Measurements from ENCODE around the gene SERTAD3. TPM values are rescaled to one million over a fixed set of nuclear protein-coding genes. Genes with fewer than 3 reads are reported as not detected.

Gene SERTAD3
- total RNA-seq, 1 donor from 2014 or later: 15.3 TPM

DNA sequence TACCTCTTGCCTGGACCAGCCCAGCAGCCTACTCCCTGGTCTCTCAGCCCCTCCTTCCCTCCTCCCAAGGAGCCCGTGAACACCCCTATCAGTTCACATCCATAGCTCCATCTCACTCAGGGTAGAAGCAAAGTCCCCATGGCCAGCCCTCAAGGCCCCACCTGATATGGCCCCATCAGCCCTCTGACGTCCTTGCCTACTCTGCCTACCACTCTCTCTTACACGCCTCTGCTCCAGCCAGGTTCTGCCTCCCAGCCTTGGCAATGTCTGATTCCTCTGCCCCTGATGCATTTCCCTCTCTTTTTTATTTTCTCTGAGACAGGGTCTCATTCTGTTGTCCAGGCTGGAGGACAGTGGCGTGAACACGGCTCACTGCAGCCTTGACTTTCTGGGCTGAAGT, 7.9 kb upstream of the SERTAD3 start:
- Histone ChIP-seq H3K9me3 (ENCODE audit: low read depth) (no peaks in the 10 kb centered on the region), H3K36me3 (no peaks in the 10 kb centered on the region), H4K20me1 (ENCODE audit: low read depth) (no peaks in the 10 kb centered on the region), H3K79me2 (ENCODE audit: low read depth) (no peaks in the 10 kb centered on the region), H3K4me3 (no peak overlapping the region), H3K9ac (no peak overlapping the region), H3F3A (ENCODE audit: low read depth) (no peaks in the 10 kb centered on the region), H3K27me3 (no peaks in the 10 kb centered on the region), H2AFZ (replicated peaks) (no peak overlapping the region), H3K4me2 (no peak overlapping the region), H3K27ac (no peak overlapping the region), H3K4me1 (no peaks in the 10 kb centered on the region)
- no peaks in the 10 kb centered on the region for H3K9me3 Mint-ChIP-seq
- peaks cover 4% of the 10 kb centered on the region for H3K4me1 Mint-ChIP-seq
- H3K27me3 Mint-ChIP-seq (ENCODE audit: insufficient read depth, low read depth): peaks cover 5% of the 10 kb centered on the region
- DNase-seq (ENCODE audit: low spot score): no peak
- H3K27ac Mint-ChIP-seq: peak overlapping the region; percentile 87
- no peaks in the 10 kb centered on the region for H3K36me3 Mint-ChIP-seq
- TF ChIP-seq CTCF (IDR thresholded peaks at IDR 0.05) (no peak), EZH2 (IDR thresholded peaks at IDR 0.05) (no peak), EZH2phosphoT487 (IDR thresholded peaks at IDR 0.05) (no peak)
- H3K4me3 Mint-ChIP-seq: no peak overlapping the region

- no peak for DNase-seq (ENCODE audit: low spot score)
- Mint-ChIP-seq H3K27ac (no peak overlapping the region), H3K27me3 (ENCODE audit: insufficient read depth, low read depth) (peaks cover 7% of the 10 kb centered on the region), H3K4me3 (no peak overlapping the region), H3K4me1 (peaks cover 12% of the 10 kb centered on the region), H3K36me3 (no peaks in the 10 kb centered on the region), H3K9me3 (no peaks in the 10 kb centered on the region)
- TF ChIP-seq CTCF (IDR thresholded peaks at IDR 0.05) (no peak), EZH2 (IDR thresholded peaks at IDR 0.05) (no peak), EZH2phosphoT487 (IDR thresholded peaks at IDR 0.05) (no peak)
- H2AFZ ChIP-seq (replicated peaks): no peak overlapping the region
- H3K36me3 ChIP-seq: no peaks in the 10 kb centered on the region
- no peak overlapping the region for H3K9ac ChIP-seq
- H3K27me3 ChIP-seq: no peaks in the 10 kb centered on the region
- H3F3A ChIP-seq (ENCODE audit: low read depth): peaks cover 12% of the 10 kb centered on the region
- H3K27ac ChIP-seq: no peak overlapping the region
- peaks cover 7% of the 10 kb centered on the region for H3K4me1 ChIP-seq
- H3K4me2 ChIP-seq: no peak overlapping the region
- H3K9me3 ChIP-seq (ENCODE audit: low read depth): no peaks in the 10 kb centered on the region
- H3K4me3 ChIP-seq: no peak overlapping the region
- H3K79me2 ChIP-seq (ENCODE audit: low read depth): no peaks in the 10 kb centered on the region
- H4K20me1 ChIP-seq (ENCODE audit: low read depth): no peaks in the 10 kb centered on the region
These were observed 6.5 kb upstream of the SERTAD3 start for GRCh38 chr19:40450664-40451063.

GRCh38 chr19:40449506-40449905, 5.4 kb upstream of the SERTAD3 start:
- DNase-seq (ENCODE audit: low spot score): no peak
- Histone ChIP-seq H4K20me1 (ENCODE audit: low read depth) (no peaks in the 10 kb centered on the region), H3K27ac (no peak overlapping the region), H3K4me2 (no peak overlapping the region), H3K4me1 (peaks cover 14% of the 10 kb centered on the region), H3K27me3 (no peaks in the 10 kb centered on the region), H3K36me3 (no peaks in the 10 kb centered on the region), H2AFZ (replicated peaks) (no peak overlapping the region), H3K9me3 (ENCODE audit: low read depth) (no peaks in the 10 kb centered on the region), H3F3A (ENCODE audit: low read depth) (peaks cover 21% of the 10 kb centered on the region), H3K9ac (no peak overlapping the region), H3K79me2 (ENCODE audit: low read depth) (no peaks in the 10 kb centered on the region), H3K4me3 (no peak overlapping the region)
- no peaks in the 10 kb centered on the region for H3K9me3 Mint-ChIP-seq
- no peak for TF ChIP-seq EZH2 (IDR thresholded peaks at IDR 0.05)
- no peak for TF ChIP-seq CTCF (IDR thresholded peaks at IDR 0.05)
- TF ChIP-seq EZH2phosphoT487 (IDR thresholded peaks at IDR 0.05): no peak
- H3K36me3 Mint-ChIP-seq: no peaks in the 10 kb centered on the region
- no peak overlapping the region for H3K4me3 Mint-ChIP-seq
- peak overlapping the region; percentile 24 for H3K27ac Mint-ChIP-seq
- H3K27me3 Mint-ChIP-seq (ENCODE audit: insufficient read depth, low read depth): peaks cover 7% of the 10 kb centered on the region
- peaks cover 19% of the 10 kb centered on the region for H3K4me1 Mint-ChIP-seq
